C4-2B (cell line): Measurements from ENCODE around the gene CAPN9.
"Not testable (repeated sequence)": the region's sequence is repeated elsewhere in the genome, so short reads cannot be mapped to it uniquely, and the experiment has no call there.

ENCODE experiments used
- H3K27ac ChIP-seq: fragments of 450-650 bp; 2 replicates; pipeline ENCODE4 v1.5.1; 2017
- CTCF ChIP-seq: fragments of 450-650 bp; conservative IDR thresholded peaks from 2 replicates; pipeline ENCODE4 v1.5.1; 2017; ENCODE audit warnings: mild to moderate bottlenecking
- ZFX ChIP-seq: fragments of 450-650 bp; IDR thresholded peaks from 2 replicates; pipeline ENCODE4 v1.6.1; 2017

The CAPN9 gene

GRCh38 chr1:230844561-230844960 lies 97.4 kb downstream of the CAPN9 start:
- H3K27ac ChIP-seq = no peak overlapping the region
- TF ChIP-seq CTCF = no peak
- no peak for TF ChIP-seq ZFX

GRCh38 chr1:230845184-230845583 lies 98.0 kb downstream of the CAPN9 start:
- not testable (repeated sequence) for H3K27ac ChIP-seq

GRCh38 chr1:230848235-230848634 lies 101.0 kb downstream of the CAPN9 start:
- H3K27ac ChIP-seq = no peak overlapping the region
- TF ChIP-seq ZFX = no peak
- TF ChIP-seq CTCF = no peak

GRCh38 chr1:230849451-230850224 lies 102.5 kb downstream of the CAPN9 start:
- TF ChIP-seq ZFX (no peak), CTCF (no peak)
- H3K27ac ChIP-seq = peak overlapping the region; percentile 6

- TF ChIP-seq CTCF (no peak), ZFX (no peak)
- H3K27ac ChIP-seq = peak overlapping the region; percentile 6; the same call in 1 of the 2 replicates
These were observed 103.4 kb downstream of the CAPN9 start for GRCh38 chr1:230850547-230850946.

- TF ChIP-seq CTCF (no peak), ZFX (no peak)
- no peak overlapping the region for H3K27ac ChIP-seq
These were observed 104.1 kb downstream of the CAPN9 start for GRCh38 chr1:230851291-230851691.
